HT1080 (cell line): Measurements from ENCODE around the gene PPP2R5B. TPM values are rescaled to one million over a fixed set of nuclear protein-coding genes. Genes with fewer than 3 reads are reported as not detected.

Experiments
- DNase-seq: peaks from one replicate; pipeline ENCODE4 v3.0.0-alpha.2; 2015; ENCODE audit warnings: low read depth
- polyA plus RNA-seq, 2 experiments: library from polyadenylated mRNA; depleted of rRNA; stranded (reverse); fragments of >200 nt; gene quantifications; 2 replicates each; pipeline ENCODE4 v1.2.3, GENCODE V29; 2015
- total RNA-seq: library from RNA; depleted of rRNA; stranded (reverse); fragments of >200 nt; shearing (Covaris generic); gene quantifications from 2 replicates; pipeline ENCODE4 v1.2.3, GENCODE V29; 2014; rRNA removed

Gene PPP2R5B
- 7.7 and 8.3 TPM in 2 replicates for total RNA-seq
- polyA plus RNA-seq (2015; cell fraction: cytosol; rRNA removed) = 7.8 and 8.4 TPM in 2 replicates
- polyA plus RNA-seq (2015; cell fraction: nucleus; rRNA removed) = 15.3 and 17.0 TPM in 2 replicates

DNA sequence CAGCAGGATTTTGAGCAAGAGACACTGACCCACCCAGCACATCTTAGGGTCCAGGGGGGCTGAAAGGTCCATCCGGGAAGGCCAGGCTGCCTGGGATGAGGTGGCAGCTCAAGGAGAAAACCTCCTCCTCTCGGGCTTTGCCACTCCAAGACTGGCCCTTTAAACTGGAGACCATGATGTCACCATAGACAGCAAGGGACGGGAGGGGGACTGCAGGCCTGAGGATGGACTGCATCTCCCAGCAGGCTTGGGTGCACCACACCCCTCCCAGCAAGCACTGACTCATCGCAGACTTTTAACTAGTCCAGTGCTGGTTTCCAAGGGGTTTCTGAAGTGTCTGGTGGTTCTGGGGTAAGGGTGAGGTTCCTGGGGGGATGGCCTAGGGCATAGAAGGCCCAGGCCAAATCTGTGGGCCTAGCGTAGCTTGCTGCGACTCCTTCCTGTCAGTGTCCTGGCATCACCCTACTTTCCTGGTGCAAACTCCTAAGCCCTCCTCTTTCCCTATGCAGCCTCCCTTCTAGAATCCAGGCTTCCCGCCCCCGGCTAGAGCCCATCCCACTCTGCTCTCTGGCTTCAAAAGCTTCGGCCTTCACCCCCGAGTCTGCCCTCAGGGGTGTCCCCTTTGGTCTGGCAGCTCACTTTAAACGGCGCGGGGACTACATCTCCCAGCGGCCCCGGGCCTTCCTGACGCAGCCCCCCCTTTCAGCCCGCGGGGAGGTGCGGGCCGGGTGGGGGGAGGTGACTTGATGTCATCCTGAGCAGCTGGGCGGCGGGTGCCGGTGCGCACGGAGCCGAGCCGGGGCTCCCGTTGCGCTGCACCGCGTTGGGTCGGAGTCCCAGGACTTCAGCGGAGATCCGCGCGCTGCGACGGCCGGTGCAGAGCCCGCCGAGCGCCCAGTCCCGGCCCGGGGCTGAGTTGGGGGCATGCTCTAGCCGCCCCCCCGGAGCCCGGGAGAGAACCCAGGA is at the start of gene PPP2R5B:
PPP2R5B (plus strand) TSS at position 746 of the 966 bp plus-strand sequence. CDS start 1,046 bp downstream, outside the sequence.
- peak; percentile 92 for DNase-seq

- DNase-seq = no peak
Observed at GRCh38 chr11:64875369-64876228, 48.9 kb upstream of the PPP2R5B start.

DNA sequence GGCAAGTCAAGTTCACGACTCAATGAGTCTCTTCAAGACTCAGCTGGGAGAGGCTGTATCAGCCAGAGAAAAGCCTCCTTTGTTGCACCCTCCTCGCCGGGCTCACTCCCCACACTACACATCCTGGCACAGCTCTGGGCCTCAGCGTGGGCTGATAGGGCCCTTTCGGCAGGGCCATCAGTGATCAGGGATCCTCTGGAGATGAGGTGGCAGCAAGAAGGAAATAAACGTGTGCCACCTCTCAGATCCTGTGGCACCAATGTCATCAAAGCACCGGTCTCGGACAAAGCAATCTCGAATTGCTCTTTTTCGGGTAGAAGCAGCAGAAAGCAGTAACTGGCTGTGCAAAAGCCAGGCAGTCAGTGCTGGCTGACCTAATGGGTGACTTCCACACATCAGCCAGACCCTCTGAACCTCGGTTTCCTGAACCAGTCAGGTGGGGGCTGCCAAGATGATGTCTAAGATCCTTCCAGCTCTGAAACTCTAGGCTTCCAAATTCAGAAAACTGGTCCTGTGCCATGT is 48.2 kb upstream of the PPP2R5B start:
- no peak for DNase-seq

DNA sequence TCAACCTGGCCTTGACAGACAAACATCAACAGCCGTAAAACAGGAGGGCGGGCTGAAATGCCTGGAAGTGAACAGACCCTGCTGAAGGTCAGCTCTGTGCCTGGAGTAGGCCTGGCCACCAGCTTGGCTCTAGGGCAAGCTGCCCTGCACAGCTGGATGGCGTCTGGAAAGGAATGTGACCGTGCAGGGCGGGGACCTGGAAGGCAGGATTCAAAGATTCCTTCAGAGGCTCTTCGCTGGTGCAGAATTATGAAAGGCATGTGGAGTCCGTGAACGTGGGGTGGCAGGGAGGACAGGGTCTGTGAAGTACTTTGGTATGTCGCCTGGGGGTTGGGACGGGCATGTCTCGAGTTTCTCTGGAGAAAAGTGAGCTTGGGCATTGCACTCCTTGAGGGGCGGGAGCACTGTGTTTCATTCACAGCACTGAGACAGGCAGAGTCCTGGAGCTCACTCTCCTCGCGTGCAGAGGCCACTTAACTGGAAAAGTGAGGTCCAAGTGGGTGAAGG is 47.6 kb upstream of the PPP2R5B start:
- DNase-seq = no peak

- DNase-seq = no peak
Observed at GRCh38 chr11:64877390-64878222, 46.9 kb upstream of the PPP2R5B start.

- no peak for DNase-seq
Observed at GRCh38 chr11:64878223-64878493, 46.3 kb upstream of the PPP2R5B start.

- DNase-seq = peak; percentile 95
Observed at GRCh38 chr11:64878494-64879243, 45.8 kb upstream of the PPP2R5B start, which contains the start of gene EHD1. EHD1 (minus strand) TSS chr11:64878621; CDS start chr11:64878464, 157 bp downstream.

DNA sequence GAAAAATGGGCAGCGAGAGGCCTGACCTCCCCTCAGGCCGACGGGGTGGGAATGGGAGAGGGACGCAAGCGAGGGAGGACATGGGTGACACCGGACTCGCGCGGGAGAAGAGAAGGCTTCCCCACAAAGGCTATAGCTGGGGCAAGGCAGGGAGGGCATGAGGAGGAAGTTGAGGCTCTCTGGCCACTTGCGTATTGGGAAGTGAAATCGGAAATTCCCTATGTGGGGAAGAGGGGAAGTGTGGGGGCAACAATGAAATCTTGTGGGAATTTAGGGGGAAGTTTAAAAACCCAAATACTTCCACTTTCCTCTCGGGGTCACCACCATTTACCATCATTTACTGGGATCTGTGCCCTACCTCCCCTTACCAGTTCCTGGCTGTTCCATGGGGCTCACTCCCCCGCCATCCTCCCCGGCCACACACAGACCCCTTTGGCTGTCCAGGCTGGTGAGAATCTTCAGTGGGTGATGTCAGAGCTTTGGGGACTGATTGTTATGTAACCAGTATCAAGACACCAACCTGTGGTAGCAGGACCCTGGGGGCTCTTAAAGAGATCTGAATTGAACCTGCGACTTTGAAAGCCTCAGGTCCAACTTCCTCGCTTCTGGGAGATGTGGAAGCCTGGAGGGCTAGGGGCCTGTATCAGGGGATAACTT is 45.1 kb upstream of the PPP2R5B start:
- DNase-seq = no peak

- no peak for DNase-seq
Observed at GRCh38 chr11:64880240-64881001, 44.1 kb upstream of the PPP2R5B start.

DNA sequence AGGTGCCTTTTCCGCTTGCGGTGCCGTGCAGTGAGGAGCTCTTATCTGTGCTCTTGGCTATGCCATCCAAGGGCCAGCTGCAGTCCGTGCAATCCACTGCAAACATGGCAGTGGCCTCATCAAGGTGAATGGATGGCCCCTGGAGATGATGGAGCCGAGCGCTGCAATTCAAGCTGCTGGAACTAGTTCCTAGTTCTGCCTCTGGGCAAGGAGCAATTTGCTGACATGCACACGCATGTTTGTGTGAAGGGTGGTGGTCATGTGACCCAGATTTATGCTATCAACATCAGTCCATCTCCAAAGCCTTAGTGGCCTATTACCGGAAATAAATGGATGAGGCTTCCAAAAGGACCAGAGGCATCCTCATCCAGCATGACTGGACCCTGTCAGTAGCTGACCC is 43.0 kb upstream of the PPP2R5B start:
- DNase-seq = no peak

DNA sequence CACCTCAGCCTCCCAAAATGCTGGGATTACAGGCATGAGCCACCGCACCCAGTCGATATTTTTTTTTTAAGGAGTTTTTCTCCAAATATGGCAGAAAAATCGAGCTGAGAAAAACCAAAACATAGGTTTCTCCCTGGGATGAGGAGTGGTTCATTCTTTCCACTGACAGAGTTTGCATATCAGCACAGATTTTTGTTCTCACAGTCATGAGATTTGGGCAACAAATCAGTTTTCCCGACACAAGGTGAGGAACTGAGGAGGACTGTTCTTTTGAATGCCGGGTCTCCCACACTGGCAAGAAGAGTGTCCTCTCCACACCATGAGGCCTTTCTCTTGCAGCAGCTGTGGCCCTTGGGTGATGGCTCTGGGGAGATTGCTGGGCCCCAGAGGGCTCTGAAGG is 42.2 kb upstream of the PPP2R5B start:
- no peak for DNase-seq

DNA sequence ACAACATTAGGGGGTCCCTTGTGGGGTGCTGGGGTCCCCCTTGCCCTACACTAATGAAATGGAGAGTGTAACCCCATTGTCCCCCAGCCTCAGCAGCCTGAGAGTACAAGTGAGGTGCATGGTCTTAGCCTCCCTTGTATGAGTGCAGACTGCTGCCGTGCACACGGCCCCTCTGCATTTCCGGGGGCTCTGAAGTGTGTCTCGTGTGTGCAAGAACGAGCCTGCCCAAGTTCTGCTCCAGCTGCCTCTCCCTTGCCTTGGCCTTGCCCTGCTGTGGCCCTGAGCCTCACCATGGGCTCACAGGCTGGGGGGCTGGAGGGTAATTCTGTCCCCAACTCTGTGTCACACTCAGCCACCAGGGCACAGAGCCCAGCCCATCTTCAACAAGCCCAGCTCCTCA is 40.9 kb upstream of the PPP2R5B start:
- DNase-seq = no peak

DNA sequence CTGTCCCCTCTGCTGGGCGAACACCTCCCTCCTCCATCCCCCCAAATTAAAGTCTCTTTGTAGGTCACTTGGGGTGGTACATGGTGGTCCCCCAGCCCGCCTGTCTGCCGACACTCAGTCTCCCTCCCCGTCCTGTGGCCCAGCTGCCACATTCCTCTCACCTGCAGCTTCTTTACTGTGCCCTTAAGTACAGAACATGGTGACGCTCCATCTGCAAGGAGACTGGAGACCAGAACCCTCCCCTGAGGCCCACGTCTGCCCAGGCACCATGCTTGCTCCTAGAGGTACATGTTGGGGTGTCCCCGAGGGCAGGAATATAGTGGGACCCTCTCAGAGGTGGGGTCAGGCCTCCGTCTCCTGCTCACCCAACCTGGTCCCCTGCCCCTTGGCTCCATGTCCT is 40.5 kb upstream of the PPP2R5B start:
- no peak for DNase-seq

GRCh38 chr11:64885367-64886286 is 38.9 kb upstream of the PPP2R5B start:
- peak; percentile 49 for DNase-seq

GRCh38 chr11:64887234-64887756 is 37.2 kb upstream of the PPP2R5B start:
- no peak for DNase-seq

DNA sequence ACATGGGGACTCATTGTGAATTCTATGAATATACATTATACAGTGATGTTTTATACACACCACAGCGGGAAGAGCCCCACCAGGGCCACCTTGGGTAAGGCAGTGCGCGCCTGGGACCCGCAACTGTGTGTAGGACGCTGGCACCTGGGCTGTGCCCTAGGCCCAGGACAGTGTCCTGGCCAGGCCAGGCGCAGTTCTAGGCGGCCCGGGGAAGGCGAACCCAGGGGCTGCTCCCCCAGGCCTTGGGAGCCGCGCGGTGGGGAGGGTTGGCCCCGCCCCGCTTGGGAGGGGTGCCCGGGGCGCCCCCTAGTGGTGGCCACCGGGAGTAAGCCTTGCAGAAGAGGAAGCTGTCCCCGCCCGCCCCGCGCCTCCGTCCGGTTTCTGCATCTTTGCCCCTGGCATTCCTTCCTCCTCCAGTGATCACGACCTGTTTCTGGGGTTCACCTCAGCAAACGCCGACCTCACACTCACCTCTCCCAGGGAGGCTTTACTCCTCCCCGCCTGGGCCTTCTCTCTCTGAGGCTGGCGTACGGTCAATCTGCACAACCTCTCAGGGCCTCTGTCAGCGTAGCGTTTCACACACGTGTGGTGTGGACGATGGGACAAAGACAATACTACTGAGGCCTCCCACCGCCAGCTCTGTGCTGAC is 36.6 kb upstream of the PPP2R5B start:
- peak; percentile 37 for DNase-seq

DNA sequence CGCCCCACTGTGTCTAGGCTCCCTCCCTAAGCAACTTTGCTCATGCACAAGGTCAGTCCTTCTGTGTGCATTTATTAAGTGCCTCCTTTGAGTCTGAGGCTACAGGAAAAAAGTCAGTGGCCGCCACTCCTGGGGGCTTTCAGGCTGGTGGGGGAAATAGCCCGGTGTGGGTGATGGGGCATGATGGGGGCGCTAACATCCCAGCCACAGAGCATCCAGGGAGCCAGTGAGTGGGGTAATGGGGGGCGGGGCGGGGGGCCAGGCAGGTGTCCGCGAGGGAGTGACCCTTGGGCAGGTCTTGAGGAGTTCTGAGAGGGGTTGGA is 36.1 kb upstream of the PPP2R5B start:
- DNase-seq = no peak
